Astrocyte (in vitro differentiated cells and primary cell): ENCODE results near the gene GLYATL3. TPM values are rescaled to one million over a fixed set of nuclear protein-coding genes. Genes with fewer than 3 reads are reported as not detected.
A peak's percentile ranks its signal among the peaks of the same experiment; 100 is the strongest.

Source experiments
- DNase-seq: peaks from one replicate; pipeline ENCODE4 v3.0.0-alpha.2; 2010; ENCODE audit warnings: low read depth
- FAIRE-seq: peaks from 2 replicates; lab custom pipeline; 2011; peaks lifted over from hg19 to GRCh38; lab: Jason Lieb, UNC
- H2AFZ ChIP-seq: 2 replicates; pipeline ENCODE4 v1.6.0; 2012; ENCODE audit warnings: low read depth, low read length, inconsistent platforms
- H3K27ac ChIP-seq: 2 replicates; pipeline ENCODE4 v1.5.1; 2011; ENCODE audit warnings: low read depth, low read length, inconsistent platforms
- H3K27me3 ChIP-seq: 2 replicates; pipeline ENCODE4 v1.6.0; 2011; ENCODE audit warnings: low read length, inconsistent platforms; ENCODE audit not compliant: insufficient read depth
- H3K36me3 ChIP-seq: 2 replicates; pipeline ENCODE4 v1.5.1; 2011; ENCODE audit warnings: low read length, inconsistent platforms; ENCODE audit not compliant: insufficient read depth
- H3K4me1 ChIP-seq: 2 replicates; pipeline ENCODE4 v1.5.1; 2011; ENCODE audit warnings: low read length, inconsistent platforms; ENCODE audit not compliant: insufficient read depth
- H3K4me2 ChIP-seq: 2 replicates; pipeline ENCODE4 v1.6.0; 2012; ENCODE audit warnings: low read length, inconsistent platforms
- H3K4me3 ChIP-seq: 2 replicates; pipeline ENCODE4 v1.5.1; 2011; ENCODE audit warnings: low read depth, mild to moderate bottlenecking, low read length, inconsistent platforms; ENCODE audit not compliant: insufficient read depth
- H3K79me2 ChIP-seq: 2 replicates; pipeline ENCODE4 v1.6.0; 2012; ENCODE audit warnings: mild to moderate bottlenecking, low read length, inconsistent platforms; ENCODE audit not compliant: insufficient read depth
- H3K9ac ChIP-seq: 2 replicates; pipeline ENCODE4 v1.6.0; 2012; ENCODE audit warnings: mild to moderate bottlenecking, low read length, inconsistent platforms
- H3K9me3 ChIP-seq: 2 replicates; pipeline ENCODE4 v1.5.1; 2012; ENCODE audit warnings: low read depth, mild to moderate bottlenecking, low read length, inconsistent platforms; ENCODE audit not compliant: insufficient read depth
- H4K20me1 ChIP-seq: 2 replicates; pipeline ENCODE4 v1.6.0; 2012; ENCODE audit warnings: low read length, inconsistent platforms; ENCODE audit not compliant: insufficient read depth
- H3K27ac Mint-ChIP-seq: one replicate; pipeline ENCODE4 v1.8.0; 2021; ENCODE audit warnings: mild to moderate bottlenecking, mixed read lengths; ENCODE audit not compliant: unreplicated experiment
- H3K27me3 Mint-ChIP-seq: one replicate; pipeline ENCODE4 v1.8.0; 2021; ENCODE audit warnings: low read depth, mixed read lengths; ENCODE audit not compliant: unreplicated experiment
- H3K36me3 Mint-ChIP-seq: one replicate; pipeline ENCODE4 v1.8.0; 2021; ENCODE audit warnings: low read depth, mixed read lengths; ENCODE audit not compliant: unreplicated experiment
- H3K4me1 Mint-ChIP-seq: one replicate; pipeline ENCODE4 v1.8.0; 2021; ENCODE audit warnings: low read depth, mixed read lengths; ENCODE audit not compliant: unreplicated experiment
- H3K4me3 Mint-ChIP-seq: one replicate; pipeline ENCODE4 v1.8.0; 2021; ENCODE audit warnings: mild to moderate bottlenecking, moderate library complexity, mixed read lengths; ENCODE audit not compliant: unreplicated experiment
- H3K9me3 Mint-ChIP-seq: one replicate; pipeline ENCODE4 v1.8.0; 2021; ENCODE audit warnings: mild to moderate bottlenecking, mixed read lengths; ENCODE audit not compliant: unreplicated experiment
- CTCF ChIP-seq: IDR thresholded peaks from 2 replicates; pipeline ENCODE4 v1.5.1; 2011; ENCODE audit warnings: low read depth, mild to moderate bottlenecking, inconsistent platforms, low read length, moderate library complexity; ENCODE audit not compliant: insufficient read depth
- EZH2 ChIP-seq: IDR thresholded peaks from 2 replicates; pipeline ENCODE4 v1.6.1; 2012; ENCODE audit warnings: mild to moderate bottlenecking, low read length, inconsistent platforms; ENCODE audit not compliant: insufficient read depth
- total RNA-seq: library from RNA; stranded (reverse); gene quantifications from 2 replicates; pipeline ENCODE4 v1.2.1, GENCODE V29; 2021

The GLYATL3 gene
- total RNA-seq, 1 donor from 2014 or later: not detected

GRCh38 chr6:49462927-49463611 lies 36.7 kb upstream of the GLYATL3 start, which contains the start of the genes CENPQ and MMUT:
Gene CENPQ (plus strand): TSS chr6:49463370. CDS start chr6:49470177, 6,807 bp downstream.
Gene MMUT (minus strand): TSS chr6:49463253. CDS start chr6:49459466, 3,787 bp downstream.
- Histone ChIP-seq H3K79me2 (peaks cover 76% of the 10 kb centered on the region), H3K9ac (peak within 1 kb of the TSS; percentile 95)

GRCh38 chr6:49463612-49463967 lies 36.1 kb upstream of the GLYATL3 start:
- FAIRE-seq: no peak
- Histone ChIP-seq H3K27ac (peak overlapping the region; percentile 73), H3K4me1 (peaks cover 4% of the 10 kb centered on the region)

More at GRCh38 chr6:49462927-49463611, 36.7 kb upstream of the GLYATL3 start, which contains the start of the genes CENPQ and MMUT:
- no peaks in the 10 kb centered on the region for H3K9me3 Mint-ChIP-seq
- Histone ChIP-seq H4K20me1 (no peaks in the 10 kb centered on the region), H3K27ac (peak within 1 kb of the TSS; percentile 73), H3K36me3 (peaks cover 4% of the 10 kb centered on the region), H3K9me3 (no peaks in the 10 kb centered on the region), H3K4me1 (peaks cover 4% of the 10 kb centered on the region), H3K27me3 (no peaks in the 10 kb centered on the region), H2AFZ (peak within 1 kb of the TSS; percentile 92), H3K4me2 (peak within 1 kb of the TSS; percentile 93), H3K4me3 (peak within 1 kb of the TSS; percentile 98)
- no peak for TF ChIP-seq EZH2
- no peak for TF ChIP-seq CTCF
- no peaks in the 10 kb centered on the region for H3K36me3 Mint-ChIP-seq
- H3K4me1 Mint-ChIP-seq: peaks cover 2% of the 10 kb centered on the region
- H3K27ac Mint-ChIP-seq: peak within 1 kb of the TSS; percentile 75
- peak; percentile 71 for FAIRE-seq
- peak; percentile 91 for DNase-seq
- no peaks in the 10 kb centered on the region for H3K27me3 Mint-ChIP-seq
- H3K4me3 Mint-ChIP-seq: peak within 1 kb of the TSS; percentile 97

More at GRCh38 chr6:49463612-49463967, 36.1 kb upstream of the GLYATL3 start:
- no peaks in the 10 kb centered on the region for H3K27me3 Mint-ChIP-seq
- H3K9ac ChIP-seq: peak overlapping the region; percentile 95
- H3K36me3 ChIP-seq: peaks cover 4% of the 10 kb centered on the region
- peak overlapping the region; percentile 75 for H3K27ac Mint-ChIP-seq
- H3K4me2 ChIP-seq: peak overlapping the region; percentile 93
- H4K20me1 ChIP-seq: no peaks in the 10 kb centered on the region
- peak overlapping the region; percentile 97 for H3K4me3 Mint-ChIP-seq
- peak overlapping the region; percentile 98 for H3K4me3 ChIP-seq
- H3K9me3 ChIP-seq: no peaks in the 10 kb centered on the region
- H3K27me3 ChIP-seq: no peaks in the 10 kb centered on the region
- no peak for DNase-seq
- H3K9me3 Mint-ChIP-seq: no peaks in the 10 kb centered on the region
- TF ChIP-seq CTCF (no peak), EZH2 (no peak)
- H3K4me1 Mint-ChIP-seq: peaks cover 2% of the 10 kb centered on the region
- no peaks in the 10 kb centered on the region for H3K36me3 Mint-ChIP-seq
- H3K79me2 ChIP-seq: peaks cover 80% of the 10 kb centered on the region
- peak overlapping the region; percentile 92 for H2AFZ ChIP-seq
